GF-D8 (cell line): ENCODE data around the gene RAMP1.
"Not testable (repeated sequence)": the region's sequence is repeated elsewhere in the genome, so short reads cannot be mapped to it uniquely, and the experiment has no call there.

Experiments used
- DNase-seq: peaks from one replicate; lab custom pipeline; 2025; lab: John Stamatoyannopoulos, UW

RAMP1 gene

GRCh38 chr2:237863689-237864443 is 4.4 kb downstream of the RAMP1 start:
- no peak for DNase-seq

GRCh38 chr2:237864444-237864931 is 5.1 kb downstream of the RAMP1 start:
- DNase-seq, result no peak

GRCh38 chr2:237864940-237865622 is 5.7 kb downstream of the RAMP1 start:
- no peak for DNase-seq

GRCh38 chr2:237865623-237866041 is 6.2 kb downstream of the RAMP1 start:
- no peak for DNase-seq

- DNase-seq, result no peak
Observed at GRCh38 chr2:237866101-237866621, 6.7 kb downstream of the RAMP1 start.

- no peak for DNase-seq
Observed at GRCh38 chr2:237867465-237867864, 8.0 kb downstream of the RAMP1 start.

GRCh38 chr2:237868074-237868473 is 8.7 kb downstream of the RAMP1 start:
- DNase-seq, result not testable (repeated sequence)

- DNase-seq, result no peak
Observed at GRCh38 chr2:237868631-237869342, 9.4 kb downstream of the RAMP1 start.

GRCh38 chr2:237869343-237870102 is 10.1 kb downstream of the RAMP1 start:
- DNase-seq, result no peak

GRCh38 chr2:237870126-237870525 is 10.7 kb downstream of the RAMP1 start:
- no peak for DNase-seq

GRCh38 chr2:237870754-237871651 is 11.6 kb downstream of the RAMP1 start:
- DNase-seq, result no peak

- no peak for DNase-seq
Observed at GRCh38 chr2:237872178-237872887, 12.9 kb downstream of the RAMP1 start.

GRCh38 chr2:237873421-237873831 is 14.0 kb downstream of the RAMP1 start:
- no peak for DNase-seq

- DNase-seq, result no peak
Observed at GRCh38 chr2:237873897-237874551, 14.6 kb downstream of the RAMP1 start.

- no peak for DNase-seq
Observed at GRCh38 chr2:237874585-237875161, 15.2 kb downstream of the RAMP1 start.

- no peak for DNase-seq
Observed at GRCh38 chr2:237875256-237876060, 16.0 kb downstream of the RAMP1 start.

- no peak for DNase-seq
Observed at GRCh38 chr2:237876061-237876526, 16.7 kb downstream of the RAMP1 start.

GRCh38 chr2:237876532-237876931 is 17.1 kb downstream of the RAMP1 start:
- no peak for DNase-seq
